DMS114 treated with DMSO at 0.1 percent for 48 hours (cell line): ENCODE data around the gene USP25.
"Not testable (repeated sequence)": the region's sequence is repeated elsewhere in the genome, so short reads cannot be mapped to it uniquely, and the experiment has no call there.

Source experiments
- DNase-seq: peaks from one replicate; lab custom pipeline; 2025; ENCODE audit not compliant: unreplicated experiment; lab: John Stamatoyannopoulos, UW

USP25 gene

DNA sequence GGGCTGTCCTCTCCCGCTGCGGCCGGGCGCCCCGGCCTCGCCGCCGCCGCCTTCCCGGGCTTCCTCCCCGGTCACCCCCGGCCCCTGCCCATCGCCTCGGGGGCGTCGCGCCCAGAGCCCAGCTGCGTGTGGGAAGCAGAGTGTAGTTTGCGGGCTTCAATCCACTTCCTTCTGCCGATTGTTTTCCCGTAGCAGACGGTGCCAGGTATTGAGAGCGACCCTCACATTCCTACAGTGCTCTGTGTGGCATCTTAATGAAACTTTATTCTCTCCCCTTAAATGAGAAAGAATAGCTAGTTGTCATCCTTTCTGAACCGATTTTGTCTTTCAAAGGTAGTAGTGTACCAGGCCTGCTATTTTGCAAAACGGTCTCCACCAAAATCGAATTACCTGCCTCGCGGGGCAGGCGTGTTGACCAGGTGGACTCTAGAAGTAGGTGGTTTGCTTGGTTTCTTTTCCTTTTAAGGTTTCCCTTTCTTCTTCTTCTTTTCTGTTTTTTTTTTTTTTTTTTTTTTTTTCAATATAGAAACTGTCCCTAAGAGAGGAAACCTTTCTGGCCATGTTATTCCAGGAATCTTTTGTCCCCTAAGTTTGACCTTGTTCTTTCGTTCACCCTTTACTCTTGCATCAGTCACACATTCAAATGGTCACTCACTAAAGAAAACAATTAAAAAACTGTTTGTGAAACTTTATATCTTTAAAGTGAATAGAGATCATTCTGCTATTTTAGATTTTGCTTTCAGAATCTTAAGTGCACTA lies 881 bp downstream of the USP25 start:
- no peak for DNase-seq

DNA sequence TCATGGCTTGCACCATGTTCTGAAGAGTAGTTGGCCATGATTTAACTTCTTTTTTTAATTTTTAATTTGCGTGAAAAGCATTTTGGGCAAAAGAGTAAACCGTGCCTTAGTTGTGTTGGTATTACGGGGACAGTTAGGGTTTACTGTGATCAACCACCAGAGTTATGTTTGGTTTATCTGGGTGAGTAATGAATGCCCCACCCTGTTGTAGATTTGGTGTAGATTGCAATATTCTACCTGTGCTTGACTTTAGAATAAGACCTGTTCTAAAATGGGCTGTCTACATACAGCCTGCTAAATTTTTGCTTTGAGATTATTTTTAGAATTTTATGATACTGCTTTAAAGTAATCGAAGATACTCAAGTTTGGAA lies 1.4 kb downstream of the USP25 start:
- no peak for DNase-seq

DNA sequence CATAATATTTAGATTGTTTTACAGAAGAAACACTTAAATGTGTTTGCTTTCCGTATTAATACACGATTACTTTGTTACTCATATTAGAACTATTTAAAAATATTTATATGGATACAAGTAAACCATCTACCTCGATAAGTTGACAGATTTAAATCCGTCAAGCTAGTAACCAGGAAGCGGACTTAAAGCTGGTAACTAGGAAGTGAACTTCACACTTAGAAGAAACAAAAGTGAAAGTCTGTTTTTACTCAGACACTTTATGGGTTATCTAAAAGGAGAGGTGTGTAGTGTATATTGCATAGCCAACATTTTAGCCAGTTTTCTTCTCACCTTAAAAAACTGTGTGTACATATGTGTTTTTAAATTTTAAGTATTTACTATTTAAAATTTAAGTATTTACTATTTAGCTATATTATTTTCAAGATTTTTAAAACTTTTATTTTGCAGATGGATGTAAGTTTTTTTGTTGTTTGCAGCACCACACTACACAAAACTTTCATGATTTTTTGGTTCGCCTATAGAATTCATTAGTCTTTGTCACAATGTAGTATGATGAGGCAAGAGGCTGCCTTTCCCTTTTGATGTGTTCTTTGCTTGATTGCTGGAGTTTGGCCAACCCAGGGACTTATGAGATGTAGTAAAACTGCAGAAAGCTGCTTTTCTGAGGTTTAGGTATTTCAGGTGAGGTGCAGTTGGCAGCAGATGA lies 2.7 kb downstream of the USP25 start:
- no peak for DNase-seq

DNA sequence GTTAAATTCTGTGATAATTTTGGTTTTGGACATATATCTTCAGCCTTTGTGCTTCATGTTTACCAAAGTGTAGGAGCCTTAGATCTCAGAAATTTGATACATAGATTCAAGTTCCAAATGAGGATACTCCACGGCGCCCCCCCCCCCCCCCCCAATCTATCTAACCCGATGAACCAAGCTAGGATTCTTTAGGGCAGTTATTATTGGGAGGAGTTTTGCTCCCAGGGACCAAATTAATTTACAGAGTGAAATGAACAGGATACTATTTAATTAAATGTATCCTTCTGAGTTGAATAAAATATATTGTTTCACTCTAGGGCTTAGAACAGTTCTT lies 3.2 kb downstream of the USP25 start:
- no peak for DNase-seq

DNA sequence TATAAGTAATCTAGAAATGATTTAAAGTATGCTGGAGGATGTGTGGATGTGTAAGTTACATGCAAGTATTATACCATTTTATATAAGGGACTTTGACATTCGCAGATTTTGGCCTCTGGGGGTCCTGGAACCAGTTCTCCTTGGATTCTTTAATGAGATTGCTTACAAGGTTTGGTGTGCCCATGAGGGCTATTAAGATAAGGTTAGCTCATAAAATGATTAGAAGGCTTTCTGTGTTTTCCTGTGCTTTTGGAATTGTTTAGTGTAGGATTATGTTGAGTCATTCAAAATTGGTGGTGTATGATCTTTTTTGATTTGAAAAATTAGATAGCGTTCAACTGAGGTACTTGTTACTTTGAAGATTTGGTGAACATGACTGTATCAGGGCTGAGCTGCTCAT lies 5.6 kb downstream of the USP25 start:
- no peak for DNase-seq

DNA sequence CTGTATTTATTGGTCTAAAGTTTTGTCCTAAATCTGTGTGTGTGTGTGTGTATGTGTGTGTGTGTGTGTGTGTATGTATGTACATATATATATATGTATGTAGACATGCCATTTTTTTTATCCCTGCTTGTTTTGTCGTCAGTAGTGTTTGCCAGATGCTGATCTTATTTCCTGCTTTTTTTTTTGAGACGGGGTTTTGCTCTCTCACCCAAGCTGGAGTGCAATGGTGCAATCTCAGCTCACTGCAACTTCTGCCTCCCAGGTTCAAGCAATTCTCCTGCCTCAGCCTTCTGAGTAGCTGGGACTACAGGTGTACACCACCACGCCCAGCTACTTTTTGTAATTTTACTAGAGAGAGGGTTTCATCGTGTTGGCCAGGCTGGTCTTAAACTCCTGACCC lies 6.1 kb downstream of the USP25 start:
- not testable (repeated sequence) for DNase-seq

DNA sequence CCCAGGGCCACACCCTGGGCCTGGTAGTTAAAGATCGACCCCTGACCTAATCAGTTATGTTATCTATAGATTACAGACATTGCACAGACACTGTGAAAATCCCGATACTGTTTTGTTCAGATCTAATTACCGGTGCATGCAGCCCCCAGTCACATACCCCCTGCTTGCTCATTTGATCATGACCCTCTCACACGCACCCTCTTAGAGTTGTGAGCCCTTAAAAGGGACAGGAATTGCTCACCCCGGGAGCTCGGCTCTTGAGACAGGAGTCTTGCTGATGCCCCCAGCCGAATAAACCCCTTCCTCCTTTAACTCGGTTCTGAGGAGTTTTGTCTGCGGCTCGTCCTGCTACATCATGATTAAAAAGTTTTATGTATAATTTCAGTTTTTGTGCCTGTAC lies 9.0 kb downstream of the USP25 start:
- DNase-seq: not testable (repeated sequence)

DNA sequence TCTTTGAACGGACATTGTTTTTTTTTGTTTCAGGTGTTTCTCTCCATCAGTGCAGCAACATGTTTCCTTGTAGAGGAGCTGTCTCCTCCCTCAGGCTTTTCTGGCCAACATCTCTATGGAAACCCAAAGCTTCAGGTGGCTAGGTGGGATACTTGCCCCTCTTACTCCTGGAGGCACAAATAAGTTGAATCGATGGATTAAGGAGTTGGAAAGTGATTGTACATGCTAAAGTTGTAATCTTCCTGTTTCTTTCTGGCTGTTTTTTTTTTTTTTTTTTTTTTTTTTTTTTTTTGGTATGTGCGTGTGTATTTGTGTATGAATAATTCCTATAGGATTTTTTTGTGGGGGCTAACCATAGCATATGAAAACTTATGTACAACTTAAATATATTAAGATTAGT lies 10.6 kb downstream of the USP25 start:
- no peak for DNase-seq

DNA sequence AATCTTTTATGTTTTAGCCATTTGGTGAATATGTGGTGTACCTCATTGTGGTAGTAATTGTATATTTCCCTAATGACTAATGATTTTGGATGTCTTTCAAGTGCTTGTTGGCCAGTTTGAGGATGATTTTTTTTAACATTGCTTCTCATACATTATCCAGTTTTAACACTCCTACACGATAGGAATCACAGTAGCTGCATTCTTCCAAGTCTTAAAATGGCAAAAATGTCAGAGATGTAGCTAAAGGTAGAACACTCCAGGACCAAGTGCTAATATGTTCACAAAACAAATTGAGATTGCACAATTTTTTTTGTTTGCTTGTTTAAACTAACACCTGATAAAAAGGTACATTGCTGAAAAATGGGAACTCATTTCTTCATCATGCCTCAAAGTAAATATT lies 11.7 kb downstream of the USP25 start:
- DNase-seq: no peak

DNA sequence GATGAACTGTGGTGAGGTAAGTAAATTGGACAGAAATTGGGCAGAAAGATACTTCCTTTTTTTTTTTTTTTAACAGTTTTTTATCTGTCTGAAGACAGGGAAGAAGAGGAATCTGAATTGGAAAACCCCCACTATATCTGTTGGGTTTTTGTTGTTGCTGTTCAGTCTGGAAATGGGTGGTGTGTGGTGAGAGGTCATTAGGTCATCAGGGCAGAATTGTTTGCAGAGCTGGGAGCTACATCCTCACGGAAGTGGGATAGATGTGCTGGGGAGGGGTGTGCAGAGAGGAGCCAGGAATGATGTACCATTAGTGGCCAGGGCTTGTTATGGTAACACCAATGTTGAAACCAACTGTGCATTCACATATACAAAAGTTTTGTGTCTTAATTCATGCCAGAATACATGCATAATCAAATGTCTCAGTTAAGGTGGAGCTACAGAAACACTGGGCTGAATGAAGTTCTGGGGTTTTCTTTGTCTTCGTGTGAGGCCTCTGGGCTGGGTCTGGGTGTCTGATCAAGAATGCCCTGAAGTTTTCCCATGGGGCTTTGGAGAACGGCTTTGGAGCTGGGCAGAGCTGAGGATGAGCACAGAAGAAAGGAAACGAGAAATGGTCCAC lies 12.4 kb downstream of the USP25 start:
- no peak for DNase-seq

DNA sequence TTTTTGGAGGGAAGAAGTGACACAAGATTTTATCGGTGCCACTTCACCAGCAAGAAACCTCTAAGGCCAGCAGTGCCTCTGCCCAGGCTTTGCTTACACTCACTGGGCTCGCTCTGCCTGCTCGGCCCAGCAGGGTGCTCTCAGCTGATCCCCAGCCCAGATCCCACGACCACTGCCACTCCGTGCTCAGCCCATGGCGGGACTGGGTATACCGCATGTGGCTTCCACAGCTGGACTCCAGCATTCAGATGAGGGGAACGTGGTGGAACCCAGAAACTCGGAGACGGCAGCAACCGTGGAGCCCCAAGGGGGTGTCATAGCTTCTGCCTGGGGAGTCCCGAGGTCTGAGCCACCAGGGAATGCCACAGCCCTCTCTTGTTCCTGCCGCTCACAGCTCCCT lies 12.9 kb downstream of the USP25 start:
- DNase-seq: no peak

DNA sequence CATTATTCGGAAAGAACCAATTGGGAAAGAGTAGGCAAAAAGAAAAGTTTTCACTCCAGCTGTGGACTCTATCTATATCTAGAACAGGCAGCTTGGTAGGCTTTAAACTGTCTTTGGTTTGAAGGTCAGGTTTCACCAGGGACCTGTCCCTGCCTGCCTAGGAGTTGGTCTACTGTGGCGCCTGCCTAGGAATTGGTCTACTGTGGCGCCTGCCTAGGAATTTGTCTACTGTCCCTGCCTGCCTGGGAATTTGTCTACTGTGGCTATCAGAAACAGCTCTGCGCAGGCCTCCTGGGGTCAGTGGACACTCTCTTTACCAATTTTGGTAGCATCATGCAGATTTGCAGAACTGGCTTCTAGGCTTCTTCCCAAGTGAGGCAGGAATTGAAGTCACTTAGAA lies 13.8 kb downstream of the USP25 start:
- no peak for DNase-seq

DNA sequence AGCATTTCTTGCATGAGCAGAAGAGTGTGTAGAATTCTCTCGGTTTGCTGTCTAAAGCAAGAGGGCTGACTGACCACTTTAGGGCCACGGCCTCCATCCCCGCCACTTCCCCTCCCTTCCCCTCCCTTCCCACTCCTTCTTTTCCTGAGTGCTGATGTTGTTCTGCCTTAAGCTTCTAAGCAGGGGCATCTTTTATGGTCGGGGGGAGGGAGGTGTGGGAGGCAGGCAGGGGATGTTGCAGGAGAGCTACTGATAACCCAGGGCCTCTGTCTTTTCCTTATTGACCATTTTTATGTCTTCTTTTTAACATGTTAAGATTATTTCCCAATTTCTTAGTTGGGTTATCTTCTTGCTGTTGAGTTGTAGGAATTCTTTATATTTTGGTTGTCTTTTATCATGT lies 15.1 kb downstream of the USP25 start:
- DNase-seq: no peak

DNA sequence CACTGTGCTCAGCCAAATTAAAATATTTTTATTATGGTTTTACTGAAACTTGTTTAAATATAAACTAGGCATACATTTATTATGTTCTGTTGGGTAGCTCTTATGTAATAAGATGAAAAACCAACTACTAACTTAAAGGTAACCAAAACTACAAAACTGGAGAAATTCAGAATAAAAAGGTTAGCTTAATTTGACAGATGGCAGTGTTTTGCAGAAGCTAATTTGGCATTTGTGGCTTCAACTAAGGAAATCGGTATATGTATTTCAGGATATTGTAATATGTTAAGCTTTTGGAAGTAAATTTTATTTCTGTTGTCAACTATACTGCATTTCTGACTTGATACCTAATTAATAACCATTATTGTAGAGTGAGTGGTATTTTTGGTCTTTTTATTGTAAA lies 18.8 kb downstream of the USP25 start:
- no peak for DNase-seq

DNA sequence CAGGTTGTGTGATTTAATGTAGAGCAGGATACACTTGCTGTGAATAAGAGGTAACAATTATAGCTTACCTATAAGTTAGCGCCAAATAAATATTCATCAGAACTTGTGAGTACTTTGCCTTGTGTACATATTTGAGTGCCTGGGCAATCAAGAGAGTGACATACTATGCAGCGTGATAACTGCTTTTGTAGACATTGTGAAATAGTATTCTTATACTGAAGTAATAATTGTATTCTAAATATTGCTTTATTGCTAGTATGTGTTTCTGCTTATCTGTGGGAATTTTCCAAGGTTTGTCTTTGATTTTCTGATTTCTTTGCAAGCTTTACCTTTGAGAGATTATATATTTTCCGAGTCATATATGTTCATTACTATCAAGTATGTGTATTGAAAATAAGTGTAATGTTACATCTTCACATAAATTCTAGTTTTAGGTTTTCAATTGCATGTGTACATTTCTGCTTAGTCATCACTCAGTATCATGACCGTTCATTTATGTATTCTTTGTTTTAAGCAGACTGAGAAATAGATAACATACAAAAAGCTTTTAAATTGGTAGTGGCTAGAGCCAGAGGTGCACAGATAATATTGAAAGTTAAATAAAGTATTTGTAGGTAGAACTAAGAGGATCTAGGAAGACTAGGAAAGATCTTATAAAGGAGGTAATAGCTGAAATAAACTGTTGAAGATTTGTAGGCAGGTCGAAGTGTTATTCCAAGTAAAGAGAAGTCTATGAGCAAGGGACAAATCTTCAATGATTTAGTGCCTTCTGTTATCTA lies 19.5 kb downstream of the USP25 start:
- no peak for DNase-seq

DNA sequence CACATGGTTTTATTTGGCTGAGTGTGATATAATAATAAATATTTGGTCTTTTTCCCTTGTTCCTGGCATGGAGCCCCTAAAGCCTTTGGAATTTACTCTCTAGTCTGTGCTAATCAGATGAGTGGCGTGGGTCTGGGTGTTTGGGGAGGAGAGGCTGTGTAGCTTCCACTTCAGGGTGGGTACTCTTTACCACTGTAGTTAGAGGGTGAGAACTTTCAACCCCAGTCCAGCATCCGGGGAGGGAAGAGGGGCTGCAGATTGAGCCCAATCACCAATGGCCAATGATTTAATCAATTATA lies 20.0 kb downstream of the USP25 start:
- no peak for DNase-seq

DNA sequence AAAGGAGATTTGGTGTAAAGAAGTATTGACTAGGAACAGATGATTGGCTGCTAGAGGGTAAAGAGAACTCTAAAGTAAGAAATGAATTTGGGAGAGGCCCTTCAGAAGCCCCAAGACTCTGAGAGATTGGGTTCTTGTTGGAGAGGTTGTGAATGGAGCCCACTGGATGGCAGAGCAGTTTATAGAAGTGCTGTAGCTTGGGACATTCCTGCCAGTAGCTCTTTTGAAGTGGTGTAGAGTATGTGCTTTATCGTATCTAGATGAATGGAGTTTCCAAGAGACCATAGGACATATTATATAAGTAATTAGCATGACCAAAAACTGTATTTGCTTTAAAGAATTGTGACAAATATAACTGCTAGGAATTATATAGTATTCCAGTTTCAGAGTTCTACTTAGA lies 21.3 kb downstream of the USP25 start:
- DNase-seq: no peak

DNA sequence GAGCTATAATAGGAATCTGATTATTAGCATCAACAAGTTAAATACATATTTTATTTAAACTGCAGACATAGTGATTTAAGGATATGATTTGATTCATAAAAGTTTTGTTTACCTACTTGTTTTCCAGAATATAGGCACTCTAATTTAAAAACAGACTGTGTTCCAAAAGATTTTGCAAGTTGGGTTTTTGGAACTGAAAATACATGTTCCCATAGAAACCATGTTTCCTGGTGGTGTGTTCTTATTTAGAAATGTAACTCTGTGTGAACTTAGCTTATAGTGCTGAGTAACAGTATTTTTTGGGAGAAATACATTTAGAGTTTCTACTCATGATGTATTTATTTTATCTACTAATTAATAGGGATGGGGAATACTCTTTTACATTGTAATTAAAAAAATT lies 21.8 kb downstream of the USP25 start:
- DNase-seq: no peak

DNA sequence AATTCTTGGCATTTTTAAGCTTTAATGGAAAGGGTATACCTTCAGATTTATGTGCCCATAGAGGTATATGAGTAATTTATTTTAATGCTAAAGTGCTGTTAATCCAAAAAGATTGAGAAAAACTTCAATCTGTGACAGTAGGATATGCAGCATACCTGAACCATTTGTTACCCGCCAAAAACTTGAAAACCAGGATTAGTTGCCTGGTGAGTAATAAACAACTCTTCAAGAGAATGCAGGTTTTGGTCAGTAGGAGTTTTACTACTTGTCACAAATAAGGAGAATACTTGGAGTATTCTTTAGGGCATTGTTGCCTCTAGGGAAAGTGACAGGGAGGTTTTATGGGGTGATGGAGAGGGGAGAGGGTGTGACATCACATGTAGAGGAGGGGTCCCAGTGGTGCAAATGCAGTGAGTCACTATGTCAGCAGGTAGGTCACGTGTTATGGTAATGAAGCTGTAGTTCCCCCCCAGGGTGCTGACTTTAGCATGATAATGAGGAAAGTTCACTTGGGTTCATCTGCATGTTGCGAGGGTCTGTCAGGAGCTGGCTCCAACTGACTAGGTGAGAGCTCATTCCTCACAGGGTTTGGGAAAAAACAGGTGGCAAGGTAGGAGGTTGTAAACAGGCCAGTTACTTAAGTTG lies 23.1 kb downstream of the USP25 start:
- DNase-seq: no peak

DNA sequence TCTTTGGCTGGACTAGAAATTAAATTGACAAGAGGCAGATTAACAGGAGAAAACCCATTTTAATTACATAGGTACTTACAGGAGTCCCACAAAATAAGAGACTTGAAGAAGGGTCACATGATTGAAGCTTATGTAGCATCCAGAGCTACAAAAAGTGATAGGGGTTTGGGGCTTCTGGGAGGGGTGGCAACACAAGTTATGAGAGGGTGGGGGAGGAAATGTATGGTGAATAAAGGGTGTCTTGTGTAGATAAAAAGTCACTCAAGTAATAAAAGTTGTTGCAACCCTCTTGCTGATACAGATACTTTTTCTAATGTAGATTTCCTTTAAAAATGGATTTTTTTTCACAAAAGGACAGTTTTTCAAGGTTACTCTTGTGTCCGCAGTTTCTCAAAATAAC lies 24.0 kb downstream of the USP25 start:
- no peak for DNase-seq

DNA sequence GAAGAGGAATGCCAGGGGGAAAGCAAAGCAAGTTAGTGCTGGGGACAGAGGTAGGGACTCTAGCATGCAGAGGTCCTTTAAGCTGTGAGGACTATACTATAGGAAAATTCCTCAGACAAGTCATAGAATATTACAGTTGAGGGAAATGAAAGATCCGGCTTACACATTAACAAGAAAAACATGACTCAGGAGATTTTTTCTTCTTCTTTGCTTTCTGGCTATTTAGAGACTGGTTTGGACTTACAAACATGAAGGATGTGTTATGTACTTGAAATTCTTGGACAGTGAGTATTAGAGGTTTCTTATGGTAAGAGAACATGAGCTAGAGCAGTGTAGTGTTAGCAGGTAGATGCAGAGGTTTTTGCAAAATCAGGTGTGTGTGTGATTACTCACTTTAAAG lies 24.9 kb downstream of the USP25 start:
- DNase-seq: no peak

DNA sequence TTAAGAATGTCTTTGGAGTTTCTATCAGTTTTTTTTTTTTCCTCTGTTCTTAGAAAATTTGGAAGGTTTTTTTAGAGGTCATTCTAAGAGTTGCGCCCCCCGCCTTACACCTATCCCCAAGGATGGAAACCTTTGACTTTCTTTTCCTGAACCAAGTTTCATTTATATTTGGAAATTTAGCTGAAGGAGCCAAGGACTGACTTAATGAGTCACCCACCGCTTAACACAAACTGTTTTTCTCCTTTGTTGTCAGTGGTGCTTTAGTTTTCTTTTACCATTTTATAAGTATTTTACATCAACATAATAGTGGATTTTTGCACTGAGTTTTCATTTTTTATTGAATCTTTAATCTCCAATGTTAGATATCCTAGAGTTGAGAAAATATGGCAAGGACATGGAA lies 25.3 kb downstream of the USP25 start:
- DNase-seq: no peak
